PC-3 (cell line): ENCODE measurements around the gene ANKS1B. TPM values are rescaled to one million over a fixed set of nuclear protein-coding genes. Genes with fewer than 3 reads are reported as not detected.

Experiments
- ATAC-seq: fragments of 200-7000 bp; cut with Tn5 transposase; 2 replicates; pipeline ENCODE4 v1.9.1; 2020; ENCODE audit warnings: mild to moderate bottlenecking, moderate library complexity
- BruUV-seq: library from RNA; stranded (reverse); fragments of 400-500 nt; replicated peaks from 2 replicates; lab custom pipeline; 2021; lab: Mats Ljungman, UMichigan
- CTCF ChIA-PET: fragments of 300-600 bp; sonication (Branson Sonifier 250); formaldehyde crosslinking; loops from one replicate; lab custom pipeline; 2022; ENCODE audit warnings: antibody characterized with exemption; lab: Charles Lee
- POLR2A ChIA-PET: fragments of 300-600 bp; sonication (Branson Sonifier 250); formaldehyde crosslinking; loops from one replicate; lab custom pipeline; 2022; ENCODE audit warnings: antibody characterized with exemption; ENCODE audit not compliant: unreplicated experiment; lab: Charles Lee
- DNase-seq: peaks from one replicate; pipeline ENCODE4 v3.0.0-alpha.2; 2015
- H2AFZ ChIP-seq: fragments of 300-600 bp; sonication (generic); 2 replicates; pipeline ENCODE4 v1.6.0; 2016; ENCODE audit warnings: antibody characterized with exemption, low read length
- H3F3A ChIP-seq: fragments of 300-600 bp; sonication (generic); one replicate; pipeline ENCODE4 v1.6.0; 2017; ENCODE audit warnings: antibody characterized with exemption, low read length, control low read depth, mild to moderate bottlenecking; ENCODE audit not compliant: unreplicated experiment
- H3K27ac ChIP-seq: fragments of 300-600 bp; sonication (generic); 2 replicates; pipeline ENCODE4 v1.5.1; 2016; ENCODE audit warnings: mild to moderate bottlenecking, low read length
- H3K27me3 ChIP-seq: fragments of 300-600 bp; sonication (generic); 2 replicates; pipeline ENCODE4 v1.6.1; 2016; ENCODE audit warnings: low read length, mixed read lengths
- H3K36me3 ChIP-seq: fragments of 300-600 bp; sonication (generic); 2 replicates; pipeline ENCODE4 v1.6.1; 2016; ENCODE audit warnings: low read depth, mixed run types, low read length, mixed read lengths
- H3K4me1 ChIP-seq: fragments of 300-600 bp; sonication (generic); 2 replicates; pipeline ENCODE4 v1.5.1; 2016; ENCODE audit warnings: low read length; ENCODE audit not compliant: insufficient read depth
- H3K4me2 ChIP-seq: fragments of 300-600 bp; sonication (generic); 2 replicates; pipeline ENCODE4 v1.6.0; 2016; ENCODE audit warnings: low read length
- H3K4me3 ChIP-seq: fragments of 300-600 bp; sonication (generic); 2 replicates; pipeline ENCODE4 v1.5.1; 2016; ENCODE audit warnings: mild to moderate bottlenecking, low read length, mixed read lengths
- H3K79me2 ChIP-seq: fragments of 300-600 bp; sonication (generic); 2 replicates; pipeline ENCODE4 v1.6.1; 2017; ENCODE audit warnings: low read length, mixed read lengths
- H3K9ac ChIP-seq: fragments of 300-600 bp; sonication (generic); 2 replicates; pipeline ENCODE4 v1.6.0; 2016; ENCODE audit warnings: mild to moderate bottlenecking, low read length
- H3K9me2 ChIP-seq: fragments of 300-600 bp; sonication (generic); replicated peaks from 2 replicates; pipeline ENCODE4 v1.6.1; 2016; ENCODE audit warnings: mixed run types, low read length, mixed read lengths
- H3K9me3 ChIP-seq: fragments of 300-600 bp; sonication (generic); 2 replicates; pipeline ENCODE4 v1.6.1; 2016; ENCODE audit warnings: low read length, mixed read lengths
- H4K20me1 ChIP-seq: fragments of 300-600 bp; sonication (generic); 2 replicates; pipeline ENCODE4 v1.6.1; 2016; ENCODE audit warnings: low read length, mixed read lengths
- CTCF ChIP-seq: fragments of 300-600 bp; sonication (generic); conservative IDR thresholded peaks from 2 replicates; pipeline ENCODE4 v1.5.1; 2017; ENCODE audit warnings: antibody characterized with exemption, low read depth, mild to moderate bottlenecking, low read length
- EZH2 ChIP-seq: fragments of 300-600 bp; sonication (generic); IDR thresholded peaks from one replicate; pipeline ENCODE4 v1.6.1; 2017; ENCODE audit warnings: antibody characterized with exemption, mild to moderate bottlenecking, low read length; ENCODE audit not compliant: unreplicated experiment
- EZH2phosphoT487 ChIP-seq: fragments of 300-600 bp; sonication (generic); IDR thresholded peaks from 2 replicates; pipeline ENCODE4 v1.6.1; 2018; ENCODE audit warnings: mild to moderate bottlenecking, antibody characterized with exemption, low read length, borderline replicate concordance
- intact Hi-C: fragments of 100-400 bp; cut with micrococcal nuclease; formaldehyde crosslinking; loops from 2 replicates; pipeline ENCODE4 v1.9.0; 2023
- total RNA-seq: library from RNA; depleted of rRNA; stranded (reverse); fragments of >200 nt; gene quantifications from 2 replicates; pipeline ENCODE4 v1.2.3, GENCODE V29; 2014

Gene ANKS1B
- total RNA-seq, 1 experiment from 2014 or later = 0.07 TPM

GRCh38 chr12:99380701-99381100 lies 604.0 kb downstream of the ANKS1B start:
- Histone ChIP-seq H3K27me3 (peaks cover 15% of the 10 kb centered on the region; the same call in 1 of the 2 replicates), H4K20me1 (no peaks in the 10 kb centered on the region), H3K9me3 (no peaks in the 10 kb centered on the region), H3K79me2 (no peaks in the 10 kb centered on the region), H3K9me2 (no peaks in the 10 kb centered on the region), H3K27ac (no peak overlapping the region), H3K9ac (no peak overlapping the region), H3K4me1 (no peaks in the 10 kb centered on the region), H2AFZ (no peak overlapping the region), H3K4me3 (no peak overlapping the region), H3K4me2 (no peak overlapping the region), H3F3A (no peaks in the 10 kb centered on the region), H3K36me3 (no peaks in the 10 kb centered on the region)
- TF ChIP-seq EZH2phosphoT487 = no peak
- no peak for TF ChIP-seq CTCF
- no peak for TF ChIP-seq EZH2
- intact Hi-C loops = no loop called here
- ChIA-PET CTCF (no interaction called here), POLR2A (no interaction called here)
- ATAC-seq (no peak), DNase-seq (no peak)
- BruUV-seq = no TSS peak

DNA sequence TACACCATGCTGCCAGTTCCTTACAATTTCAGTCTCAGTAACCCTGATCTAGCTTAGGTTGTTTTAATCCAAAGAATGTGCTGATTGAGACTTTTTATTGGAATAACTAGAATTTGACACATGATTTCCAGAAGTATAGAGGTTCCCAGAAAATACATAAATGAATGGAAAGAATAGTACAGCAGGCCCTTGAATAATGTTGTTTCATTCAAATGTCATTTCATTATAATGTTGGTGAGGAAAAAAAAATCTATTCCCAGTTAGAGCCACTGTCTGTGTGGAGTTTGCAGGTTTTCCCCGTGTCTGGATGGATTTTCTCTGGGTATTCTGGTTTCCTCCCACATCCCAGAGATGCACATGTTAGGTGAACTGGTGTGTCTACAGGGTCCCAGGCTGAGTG lies 610.7 kb downstream of the ANKS1B start:
- no peak overlapping the region for H3K4me3 ChIP-seq
- H3K9me2 ChIP-seq = no peaks in the 10 kb centered on the region
- H3K36me3 ChIP-seq = no peaks in the 10 kb centered on the region
- H3K27ac ChIP-seq = no peak overlapping the region
- H3K4me1 ChIP-seq = no peaks in the 10 kb centered on the region
- no peaks in the 10 kb centered on the region for H3F3A ChIP-seq
- H3K79me2 ChIP-seq = no peaks in the 10 kb centered on the region
- peaks cover 37% of the 10 kb centered on the region; the same call in 1 of the 2 replicates for H3K27me3 ChIP-seq
- no peak for TF ChIP-seq CTCF
- no peak for TF ChIP-seq EZH2
- TF ChIP-seq EZH2phosphoT487 = no peak
- no TSS peak for BruUV-seq
- ATAC-seq = no peak
- no peak overlapping the region for H3K4me2 ChIP-seq
- POLR2A ChIA-PET = no interaction called here
- H3K9me3 ChIP-seq = no peaks in the 10 kb centered on the region
- H2AFZ ChIP-seq = no peak overlapping the region
- no peak overlapping the region for H3K9ac ChIP-seq
- H4K20me1 ChIP-seq = no peaks in the 10 kb centered on the region
- DNase-seq = no peak
- CTCF ChIA-PET = no interaction called here
- intact Hi-C loops = no loop called here

GRCh38 chr12:99372257-99372920 lies 612.3 kb downstream of the ANKS1B start:
- Histone ChIP-seq H3K9ac (no peak overlapping the region), H3K27ac (no peak overlapping the region), H3K4me3 (no peak overlapping the region), H3K4me1 (no peaks in the 10 kb centered on the region), H3K4me2 (no peak overlapping the region), H2AFZ (no peak overlapping the region), H3K27me3 (peaks cover 33% of the 10 kb centered on the region; the same call in 1 of the 2 replicates), H3K36me3 (no peaks in the 10 kb centered on the region), H3F3A (no peaks in the 10 kb centered on the region), H4K20me1 (no peaks in the 10 kb centered on the region), H3K9me2 (no peaks in the 10 kb centered on the region), H3K79me2 (no peaks in the 10 kb centered on the region), H3K9me3 (no peaks in the 10 kb centered on the region)
- intact Hi-C loops = no loop called here
- POLR2A ChIA-PET = no interaction called here
- BruUV-seq = no TSS peak
- no peak for DNase-seq
- no peak for ATAC-seq
- TF ChIP-seq CTCF = no peak
- no peak for TF ChIP-seq EZH2phosphoT487
- no peak for TF ChIP-seq EZH2
- CTCF ChIA-PET = no interaction called here
